Transverse colon (tissue), 4 donors: ENCODE results near the gene KIF21A.

Experiments used
- POLR2A ChIP-seq: fragments of 450-650 bp; IDR thresholded peaks from one replicate; pipeline ENCODE4 v1.6.1; 2016; ENCODE audit warnings: antibody characterized with exemption, mild to moderate bottlenecking, moderate library complexity
- POLR2AphosphoS5 ChIP-seq, 3 donors: sonication (generic); formaldehyde crosslinking; IDR thresholded peaks; one replicate each; pipeline ENCODE4 v1.6.1; 2016; ENCODE audit warnings: antibody characterized with exemption in 3 of 3
- TF ChIP-seq, protein P1 (sequence below), 5 experiments: fragments of 200-600 bp in 3 of 5; fragments of 450-650 bp in 2 of 5; sonication (generic) in 3 of 5; IDR thresholded peaks; 1 replicate in 2 of 5; 2 replicates in 3 of 5; pipeline ENCODE4 v1.5.1; 2016 to 2017; ENCODE audit warnings: antibody characterized with exemption in 5 of 5, inconsistent platforms in 3 of 5, mild to moderate bottlenecking in 2 of 5, moderate library complexity in 1 of 5

DNA sequence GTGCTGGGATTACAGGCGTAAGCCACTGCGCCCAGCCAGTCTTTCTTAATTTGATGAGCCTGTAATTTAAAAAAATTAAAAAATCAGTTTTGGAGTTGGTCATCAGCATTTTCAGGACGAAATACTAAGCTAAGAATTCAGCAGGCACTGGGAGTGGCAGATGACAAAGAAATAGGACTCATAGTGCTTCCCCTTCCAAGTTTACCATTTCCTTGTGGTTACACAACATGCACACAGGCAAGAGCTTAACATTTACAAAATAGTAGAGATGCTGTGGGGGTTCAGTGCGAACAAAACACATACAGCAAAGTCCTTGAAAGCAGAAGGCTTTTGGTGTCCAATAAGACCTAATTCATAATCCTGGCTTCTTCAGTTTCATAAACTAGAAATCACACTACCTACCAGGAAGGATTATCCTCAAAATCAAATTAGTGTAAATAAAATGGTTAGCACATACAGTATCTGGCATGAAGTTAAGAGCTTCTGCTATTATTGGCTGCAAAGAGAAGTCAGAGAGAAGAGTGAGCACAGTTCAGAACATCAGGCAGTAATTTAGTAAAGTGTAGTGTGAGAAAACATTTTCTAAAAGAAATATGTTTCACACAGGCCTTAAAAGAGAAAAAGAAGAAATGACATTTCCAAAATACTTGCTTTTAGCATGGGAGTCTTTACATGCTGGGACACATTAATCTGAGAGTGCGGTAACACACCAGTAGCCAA, 22.2 kb upstream of the KIF21A start:
- TF ChIP-seq, protein P1, sequence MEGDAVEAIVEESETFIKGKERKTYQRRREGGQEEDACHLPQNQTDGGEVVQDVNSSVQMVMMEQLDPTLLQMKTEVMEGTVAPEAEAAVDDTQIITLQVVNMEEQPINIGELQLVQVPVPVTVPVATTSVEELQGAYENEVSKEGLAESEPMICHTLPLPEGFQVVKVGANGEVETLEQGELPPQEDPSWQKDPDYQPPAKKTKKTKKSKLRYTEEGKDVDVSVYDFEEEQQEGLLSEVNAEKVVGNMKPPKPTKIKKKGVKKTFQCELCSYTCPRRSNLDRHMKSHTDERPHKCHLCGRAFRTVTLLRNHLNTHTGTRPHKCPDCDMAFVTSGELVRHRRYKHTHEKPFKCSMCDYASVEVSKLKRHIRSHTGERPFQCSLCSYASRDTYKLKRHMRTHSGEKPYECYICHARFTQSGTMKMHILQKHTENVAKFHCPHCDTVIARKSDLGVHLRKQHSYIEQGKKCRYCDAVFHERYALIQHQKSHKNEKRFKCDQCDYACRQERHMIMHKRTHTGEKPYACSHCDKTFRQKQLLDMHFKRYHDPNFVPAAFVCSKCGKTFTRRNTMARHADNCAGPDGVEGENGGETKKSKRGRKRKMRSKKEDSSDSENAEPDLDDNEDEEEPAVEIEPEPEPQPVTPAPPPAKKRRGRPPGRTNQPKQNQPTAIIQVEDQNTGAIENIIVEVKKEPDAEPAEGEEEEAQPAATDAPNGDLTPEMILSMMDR (IDR thresholded peaks at IDR 0.05) = no peak
- TF ChIP-seq POLR2A (no peak), POLR2AphosphoS5 (IDR thresholded peaks at IDR 0.05) (no peak)
